GM12878 (cell line): ENCODE results near the gene WDR89. TPM values are rescaled to one million over a fixed set of nuclear protein-coding genes. Genes with fewer than 3 reads are reported as not detected.

ENCODE experiments used
- ATAC-seq: fragments of 200-7000 bp; cut with Tn5 transposase; 3 replicates; pipeline ENCODE4 v1.9.1; 2020; ENCODE audit warnings: mild to moderate bottlenecking, moderate library complexity
- BruUV-seq: library from RNA; stranded (reverse); fragments of 400-500 nt; replicated peaks from 2 replicates; lab custom pipeline; 2021; lab: Mats Ljungman, UMichigan
- CTCF ChIA-PET: fragments of 300-600 bp; sonication (Branson Sonifier 250); formaldehyde crosslinking; extraction: SDS; loops from one replicate; lab custom pipeline; 2021; ENCODE audit warnings: inconsistent platforms; lab: Yijun Ruan, JAX
- POLR2A ChIA-PET: fragments of 350-600 bp; formaldehyde crosslinking; extraction: SDS; loops from one replicate; lab custom pipeline; 2021; ENCODE audit warnings: inconsistent platforms; lab: Charles Lee
- RAD21 ChIA-PET: fragments of 300-600 bp; sonication (Branson Sonifier 250); formaldehyde crosslinking; loops from one replicate; lab custom pipeline; 2023; ENCODE audit warnings: antibody characterized with exemption; ENCODE audit not compliant: unreplicated experiment; lab: Charles Lee
- SMC1A ChIA-PET: fragments of 300-600 bp; sonication (Branson Sonifier 250); formaldehyde crosslinking; loops from one replicate; lab custom pipeline; 2023; ENCODE audit not compliant: unreplicated experiment, uncharacterized antibody; lab: Charles Lee
- DNase-seq: peaks from one replicate; pipeline ENCODE4 v3.0.0-alpha.2; 2011; ENCODE audit warnings: low read depth, low spot score
- FAIRE-seq: peaks from 3 replicates; lab custom pipeline; 2011; peaks lifted over from hg19 to GRCh38; lab: Jason Lieb, UNC
- H2AFZ ChIP-seq: 2 replicates; pipeline ENCODE4 v1.6.0; 2011; ENCODE audit warnings: low read depth, low read length, control low read depth; ENCODE audit not compliant: control insufficient read depth
- H3K27ac ChIP-seq: 2 replicates; pipeline ENCODE4 v1.5.1; 2011; ENCODE audit warnings: control low read depth; ENCODE audit not compliant: control insufficient read depth, insufficient read depth
- H3K27me3 ChIP-seq, 2 experiments: replicated peaks in 1 of 2; 2 replicates each; pipeline versions ENCODE4 v1.6.0 to v1.6.1; 2011; ENCODE audit warnings: low read length in 1 of 2; ENCODE audit not compliant: control insufficient read depth in 2 of 2, insufficient read depth in 2 of 2
- H3K36me3 ChIP-seq, 2 experiments: 2 replicates each; pipeline ENCODE4 v1.5.1; 2011; ENCODE audit warnings: low read length in 1 of 2; ENCODE audit not compliant: control insufficient read depth in 2 of 2, insufficient read depth in 2 of 2
- H3K4me1 ChIP-seq: 2 replicates; pipeline ENCODE4 v1.6.1; 2011; ENCODE audit warnings: mild to moderate bottlenecking, low read length, moderate library complexity, mixed read lengths; ENCODE audit not compliant: control insufficient read depth, insufficient read depth
- H3K4me2 ChIP-seq: 2 replicates; pipeline ENCODE4 v1.6.0; 2011; ENCODE audit warnings: control low read depth; ENCODE audit not compliant: control insufficient read depth, insufficient read depth
- H3K4me3 ChIP-seq: fragments of 200-600 bp; sonication (generic); 2 replicates; pipeline ENCODE4 v1.5.1; 2016
- H3K79me2 ChIP-seq: 2 replicates; pipeline ENCODE4 v1.6.0; 2011; ENCODE audit warnings: low read length; ENCODE audit not compliant: control insufficient read depth, insufficient read depth
- H3K9ac ChIP-seq: 2 replicates; pipeline ENCODE4 v1.8.0; 2011; ENCODE audit warnings: low read length, control low read depth, mixed read lengths; ENCODE audit not compliant: control insufficient read depth, insufficient read depth
- H3K9me3 ChIP-seq: replicated peaks from 3 replicates; pipeline ENCODE4 v1.5.1; 2011; ENCODE audit warnings: mild to moderate bottlenecking, low read length; ENCODE audit not compliant: control insufficient read depth, insufficient read depth
- H4K20me1 ChIP-seq: 2 replicates; pipeline ENCODE4 v1.6.0; 2011; ENCODE audit not compliant: control insufficient read depth, insufficient read depth
- ATF7 ChIP-seq: fragments of 450-650 bp; IDR thresholded peaks from 2 replicates; pipeline ENCODE4 v1.6.1; 2016; ENCODE audit warnings: low read depth, mild to moderate bottlenecking
- EGR1 ChIP-seq, 2 experiments: IDR thresholded peaks; 1 replicate in 1 of 2; 2 replicates in 1 of 2; pipeline ENCODE4 v1.6.1; 2011 to 2012; ENCODE audit warnings: low read depth in 2 of 2, low read length in 2 of 2, borderline replicate concordance in 1 of 2, mild to moderate bottlenecking in 1 of 2, moderate library complexity in 1 of 2
- HSF1 ChIP-seq: fragments of 150-350 bp; IDR thresholded peaks from 2 replicates; pipeline ENCODE4 v1.6.1; 2014; ENCODE audit warnings: mild to moderate bottlenecking, low read depth, low read length
- IKZF1 ChIP-seq: fragments of 450-650 bp; conservative IDR thresholded peaks from 2 replicates; pipeline ENCODE4 v1.6.1; 2017; ENCODE audit warnings: antibody characterized with exemption, mild to moderate bottlenecking
- IKZF2 ChIP-seq, 2 experiments: fragments of 450-650 bp; IDR thresholded peaks; 2 replicates each; pipeline ENCODE4 v1.6.1; 2017; ENCODE audit warnings: mild to moderate bottlenecking in 2 of 2, moderate library complexity in 2 of 2
- NBN ChIP-seq: fragments of 450-650 bp; IDR thresholded peaks from 2 replicates; pipeline ENCODE4 v1.6.1; 2016
- POU2F2 ChIP-seq: IDR thresholded peaks from 3 replicates; pipeline ENCODE4 v1.6.1; 2011; ENCODE audit warnings: low read depth, mild to moderate bottlenecking, low read length, borderline replicate concordance
- SKIL ChIP-seq: fragments of 450-650 bp; IDR thresholded peaks from 2 replicates; pipeline ENCODE4 v1.6.1; 2017; ENCODE audit warnings: mild to moderate bottlenecking, low read depth, inconsistent platforms; ENCODE audit not compliant: poor library complexity, severe bottlenecking
- SMC3 ChIP-seq: IDR thresholded peaks from 2 replicates; pipeline ENCODE4 v1.6.1; 2011; ENCODE audit warnings: low read length, improper control_type of control experiment, borderline replicate concordance
- ZNF687 ChIP-seq: fragments of 450-650 bp; IDR thresholded peaks from 2 replicates; pipeline ENCODE4 v1.6.1; 2017; ENCODE audit warnings: mild to moderate bottlenecking, moderate library complexity
- WGBS: methylation state at CpG from one replicate; pipeline ENCODE4 v1.1.6; 2016; ENCODE audit warnings: low lambda C conversion rate; ENCODE audit not compliant: insufficient replicate concordance, insufficient coverage; ENCODE audit errors: missing lambda C conversion rate; 5-methylcytosine and 5-hydroxymethylcytosine counted together
- in situ Hi-C: fragments of 300-500 bp; cut with MboI; formaldehyde crosslinking; loops from 9 replicates; pipeline ENCODE4 v1.14.3; 2018; ENCODE audit warnings: mixed read lengths
- intact Hi-C: fragments of 100-400 bp; cut with micrococcal nuclease; formaldehyde crosslinking; loops from one replicate; pipeline ENCODE4 v1.14.2; 2022; ENCODE audit not compliant: unreplicated experiment
- polyA plus RNA-seq, 11 experiments: library from polyadenylated mRNA; depleted of rRNA in 4 of 11; unstranded in 6 of 11; stranded (reverse) in 5 of 11; fragments of >200 nt; fragmentation: Nextera tagmentation in 4 of 11; fragmentation: Illumina TruSeq in 1 of 11; extraction: Ambion mirVana in 4 of 11; extraction: Trizol in 1 of 11; gene quantifications; 1 replicate in 1 of 11; 2 replicates in 10 of 11; pipeline versions ENCODE4 v1.2.1 to v1.2.3, GENCODE V29; 2011 to 2016; ENCODE audit warnings: inconsistent platforms in 2 of 11, missing spikeins in 2 of 11, low read depth in 1 of 11
- total RNA-seq, 4 experiments: library from RNA; depleted of rRNA in 3 of 4; stranded (reverse); fragments of >200 nt in 3 of 4; fragmentation: Illumina TruSeq in 1 of 4; extraction: Trizol in 1 of 4; gene quantifications; 2 replicates each; pipeline versions ENCODE4 v1.2.1 to v1.2.3, GENCODE V29; 2013 to 2021

The WDR89 gene
- total and polyA plus RNA-seq, 10 of the 15 experiments (the other 5 are each of a cell fraction or from before 2014, with no cell fraction given): 11.8 to 25.7 (median 17.5) TPM

- TF ChIP-seq ATF7: 0 out of 2 replicates have a peak, but pooled peaks have one; percentile 19
- no peak for TF ChIP-seq SMC3
- TF ChIP-seq, all 136 proteins: peak for 11
Measured at GRCh38 chr14:63650256-63650952, 8.7 kb upstream of the WDR89 start (continued).

GRCh38 chr14:63647696-63648410 lies 6.2 kb upstream of the WDR89 start:
- ChIA-PET CTCF (interaction anchor here (1.4 to 2.1 kb wide), 3 partner anchors 14 to 78 kb away, joined by 3 to 8 read pairs (median 6); no protein-coding TSS in a partner anchor), SMC1A (interaction anchor here (0.6 to 2.0 kb wide), 12 partner anchors 14 to 209 kb away, joined by 3 to 9 read pairs (median 4); no protein-coding TSS in a partner anchor), POLR2A (interaction anchor here (0.6 to 1.2 kb wide), 2 partner anchors 16 to 129 kb away, joined by 3 to 4 read pairs; no protein-coding TSS in a partner anchor), RAD21 (interaction anchor here (0.6 to 2.3 kb wide), 6 partner anchors 14 to 125 kb away, joined by 3 to 7 read pairs (median 4); partner anchors contain the start of gene PPP2R5E)
- H3K36me3 ChIP-seq: no peaks in the 10 kb centered on the region
- H3K27me3 ChIP-seq: no peaks in the 10 kb centered on the region
- no TSS peak for BruUV-seq
- H3K79me2 ChIP-seq: peaks cover 7% of the 10 kb centered on the region
- H3K27ac ChIP-seq: no peak overlapping the region
- 64% methylated on average over 6 of the region's 6 CpGs for WGBS
- no peak overlapping the region for H3K9ac ChIP-seq
- DNase-seq: no peak
- no peak overlapping the region for H2AFZ ChIP-seq
- ATAC-seq: peak; percentile 68
- no peak overlapping the region for H3K4me3 ChIP-seq
- H3K4me1 ChIP-seq: 0 out of 2 replicates have a peak, but pooled peaks cover 3% of the 10 kb centered on the region
- intact Hi-C loops (no loop called here), in situ Hi-C loops (no loop called here)
- no peak overlapping the region for H3K4me2 ChIP-seq
- no peaks in the 10 kb centered on the region for H3K9me3 ChIP-seq
- FAIRE-seq: no peak
- H4K20me1 ChIP-seq: no peaks in the 10 kb centered on the region
- TF ChIP-seq SKIL (no peak), HSF1 (no peak), IKZF1 (peak; percentile 59), EGR1 (IDR thresholded peaks at IDR 0.05; ENCODE audit: borderline replicate concordance in 1 of 2, low read depth in 2 of 2, low read length in 2 of 2) (peak in 1 of 2 experiments; percentile 38; a peak in 1 of 3 replicates), ZNF687 (no peak), IKZF2 (IDR thresholded peaks at IDR 0.05) (peak; percentile 15 to 31; a peak in 1 of 4 replicates), NBN (0 out of 2 replicates have a peak, but pooled peaks have one; percentile 29), POU2F2 (peak; percentile 44; the same call in 1 of the 3 replicates)
